ENCODE data around the gene TNNT1.

- TF ChIP-seq CTCF (IDR thresholded peaks at IDR 0.05) (no peak), POLR2AphosphoS5 (IDR thresholded peaks at IDR 0.05; ENCODE audit: low read depth, low read length) (no peak), SIN3A (IDR thresholded peaks at IDR 0.05; ENCODE audit: borderline replicate concordance, insufficient read depth, low read depth, low read length) (no peak), TCF7L2 (IDR thresholded peaks at IDR 0.05; ENCODE audit: low read depth, low read length) (no peak)
- TF ChIP-seq, protein P1, sequence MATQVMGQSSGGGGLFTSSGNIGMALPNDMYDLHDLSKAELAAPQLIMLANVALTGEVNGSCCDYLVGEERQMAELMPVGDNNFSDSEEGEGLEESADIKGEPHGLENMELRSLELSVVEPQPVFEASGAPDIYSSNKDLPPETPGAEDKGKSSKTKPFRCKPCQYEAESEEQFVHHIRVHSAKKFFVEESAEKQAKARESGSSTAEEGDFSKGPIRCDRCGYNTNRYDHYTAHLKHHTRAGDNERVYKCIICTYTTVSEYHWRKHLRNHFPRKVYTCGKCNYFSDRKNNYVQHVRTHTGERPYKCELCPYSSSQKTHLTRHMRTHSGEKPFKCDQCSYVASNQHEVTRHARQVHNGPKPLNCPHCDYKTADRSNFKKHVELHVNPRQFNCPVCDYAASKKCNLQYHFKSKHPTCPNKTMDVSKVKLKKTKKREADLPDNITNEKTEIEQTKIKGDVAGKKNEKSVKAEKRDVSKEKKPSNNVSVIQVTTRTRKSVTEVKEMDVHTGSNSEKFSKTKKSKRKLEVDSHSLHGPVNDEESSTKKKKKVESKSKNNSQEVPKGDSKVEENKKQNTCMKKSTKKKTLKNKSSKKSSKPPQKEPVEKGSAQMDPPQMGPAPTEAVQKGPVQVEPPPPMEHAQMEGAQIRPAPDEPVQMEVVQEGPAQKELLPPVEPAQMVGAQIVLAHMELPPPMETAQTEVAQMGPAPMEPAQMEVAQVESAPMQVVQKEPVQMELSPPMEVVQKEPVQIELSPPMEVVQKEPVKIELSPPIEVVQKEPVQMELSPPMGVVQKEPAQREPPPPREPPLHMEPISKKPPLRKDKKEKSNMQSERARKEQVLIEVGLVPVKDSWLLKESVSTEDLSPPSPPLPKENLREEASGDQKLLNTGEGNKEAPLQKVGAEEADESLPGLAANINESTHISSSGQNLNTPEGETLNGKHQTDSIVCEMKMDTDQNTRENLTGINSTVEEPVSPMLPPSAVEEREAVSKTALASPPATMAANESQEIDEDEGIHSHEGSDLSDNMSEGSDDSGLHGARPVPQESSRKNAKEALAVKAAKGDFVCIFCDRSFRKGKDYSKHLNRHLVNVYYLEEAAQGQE (IDR thresholded peaks at IDR 0.05; ENCODE audit: insufficient read depth in 1 of 2, low read depth in 2 of 2, low read length in 1 of 2), result no peak
These were observed 49.2 kb downstream of the TNNT1 start for GRCh38 chr19:55099557-55100506.
